ENCODE data around the gene NEDD9.

DNA sequence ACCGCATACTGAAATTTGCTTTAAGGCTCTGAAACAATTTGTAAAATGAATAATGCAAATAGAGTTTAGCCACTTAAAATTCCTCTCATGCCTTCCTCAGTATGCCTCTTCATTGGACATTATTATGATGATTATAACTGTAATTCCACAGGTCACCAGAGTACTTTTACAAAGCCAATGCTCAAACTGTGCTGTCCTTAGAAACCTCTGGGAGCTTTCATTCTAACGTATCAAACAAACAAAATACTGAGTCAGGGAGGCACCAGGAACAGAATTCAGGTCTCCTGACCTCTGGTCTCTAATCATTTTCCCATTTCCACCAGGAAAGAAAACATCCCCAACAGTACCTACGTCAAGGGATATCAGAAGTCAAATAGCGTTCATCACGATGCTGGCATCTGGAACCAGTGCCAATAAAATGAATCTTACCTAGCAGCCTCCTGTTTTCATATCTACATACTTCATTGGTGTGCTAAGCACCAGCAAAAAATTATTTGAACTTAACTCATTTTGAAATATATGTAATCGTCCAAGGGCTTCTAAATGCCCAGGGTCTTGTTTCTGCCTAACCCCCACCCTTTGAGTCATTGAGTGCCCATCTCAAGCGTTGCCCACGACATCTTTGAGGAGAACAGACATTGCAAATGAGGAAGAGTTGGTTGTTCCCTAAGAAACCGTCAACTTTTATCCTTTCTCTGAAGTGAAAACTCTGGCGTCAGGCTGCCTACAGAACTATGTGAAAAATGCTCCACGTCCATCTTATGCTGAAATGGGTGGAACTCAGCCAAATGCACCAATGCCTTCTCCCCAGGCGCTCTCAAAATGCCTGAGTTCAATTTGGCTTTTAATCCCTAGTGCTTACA lies 37.9 kb downstream of the NEDD9 start:
- TF ChIP-seq CTCF (IDR thresholded peaks at IDR 0.05; ENCODE audit: insufficient read depth, low read length, poor library complexity, severe bottlenecking): no peak
- no peak for TF ChIP-seq EZH2phosphoT487 (conservative IDR thresholded peaks at IDR 0.05; ENCODE audit: low read length)

All from SU-DHL-6 (cell line).